Measurements from ENCODE around the gene ZNF333. TPM values are rescaled to one million over a fixed set of nuclear protein-coding genes. Genes with fewer than 3 reads are reported as not detected.

The ZNF333 gene
- total RNA-seq, 2 experiments from 2014 or later = 12.5 to 14.9 TPM

GRCh38 chr19:14715841-14716240, 26.0 kb downstream of the ZNF333 start:
- DNase-seq = no peak
- ChIA-PET CTCF (interaction anchor here (1.0 kb wide), 1 partner anchor 9 kb away, joined by 3 read pairs; no protein-coding TSS in a partner anchor), POLR2A (no interaction called here)
- no peaks in the 10 kb centered on the region for H3K27me3 Mint-ChIP-seq
- H3K9me3 Mint-ChIP-seq = peaks cover 70% of the 10 kb centered on the region
- no peak overlapping the region for H3K27ac Mint-ChIP-seq
- H3K4me1 Mint-ChIP-seq = no peaks in the 10 kb centered on the region
- peaks cover 79% of the 10 kb centered on the region for H3K36me3 Mint-ChIP-seq (ENCODE audit: low read depth)
- no peak overlapping the region for H3K4me3 Mint-ChIP-seq

- H3K27ac Mint-ChIP-seq = no peak overlapping the region
- H3K9me3 Mint-ChIP-seq = peaks cover 71% of the 10 kb centered on the region
- no peak for DNase-seq
- ChIA-PET CTCF (no interaction called here), POLR2A (no interaction called here)
- H3K4me3 Mint-ChIP-seq = no peak overlapping the region
- no peaks in the 10 kb centered on the region for H3K4me1 Mint-ChIP-seq
- no peaks in the 10 kb centered on the region for H3K27me3 Mint-ChIP-seq
- H3K36me3 Mint-ChIP-seq (ENCODE audit: low read depth) = peaks cover 75% of the 10 kb centered on the region
These were observed 28.8 kb downstream of the ZNF333 start for GRCh38 chr19:14718522-14719116.

GRCh38 chr19:14719162-14719561, 29.3 kb downstream of the ZNF333 start:
- Mint-ChIP-seq H3K4me1 (no peaks in the 10 kb centered on the region), H3K27me3 (no peaks in the 10 kb centered on the region), H3K27ac (no peak overlapping the region), H3K4me3 (no peak overlapping the region), H3K9me3 (peaks cover 71% of the 10 kb centered on the region), H3K36me3 (ENCODE audit: low read depth) (peaks cover 72% of the 10 kb centered on the region)
- no peak for DNase-seq
- ChIA-PET CTCF (no interaction called here), POLR2A (no interaction called here)

- H3K4me1 Mint-ChIP-seq = no peaks in the 10 kb centered on the region
- H3K27ac Mint-ChIP-seq = no peak overlapping the region
- POLR2A ChIA-PET = no interaction called here
- DNase-seq = no peak
- peaks cover 44% of the 10 kb centered on the region for H3K36me3 Mint-ChIP-seq (ENCODE audit: low read depth)
- CTCF ChIA-PET = interaction anchor here (1.3 kb wide), 1 partner anchor 10 kb away, joined by 3 read pairs; no protein-coding TSS in a partner anchor
- H3K27me3 Mint-ChIP-seq = no peaks in the 10 kb centered on the region
- H3K4me3 Mint-ChIP-seq = no peak overlapping the region
- peaks cover 70% of the 10 kb centered on the region for H3K9me3 Mint-ChIP-seq
These were observed 32.3 kb downstream of the ZNF333 start for GRCh38 chr19:14722127-14722526.

- ChIA-PET POLR2A (no interaction called here), CTCF (no interaction called here)
- Mint-ChIP-seq H3K36me3 (ENCODE audit: low read depth) (peaks cover 3% of the 10 kb centered on the region), H3K27ac (no peak overlapping the region), H3K27me3 (no peaks in the 10 kb centered on the region), H3K4me3 (no peak overlapping the region), H3K4me1 (no peaks in the 10 kb centered on the region), H3K9me3 (peaks cover 38% of the 10 kb centered on the region)
- DNase-seq = no peak
These were observed 38.7 kb downstream of the ZNF333 start for GRCh38 chr19:14728595-14728994.

- H3K27me3 Mint-ChIP-seq = peaks cover 2% of the 10 kb centered on the region
- peaks cover 25% of the 10 kb centered on the region for H3K9me3 Mint-ChIP-seq
- DNase-seq = no peak
- ChIA-PET CTCF (no interaction called here), POLR2A (no interaction called here)
- H3K36me3 Mint-ChIP-seq (ENCODE audit: low read depth) = no peaks in the 10 kb centered on the region
- H3K27ac Mint-ChIP-seq = no peak overlapping the region
- no peaks in the 10 kb centered on the region for H3K4me1 Mint-ChIP-seq
- no peak overlapping the region for H3K4me3 Mint-ChIP-seq
These were observed 41.4 kb downstream of the ZNF333 start for GRCh38 chr19:14731200-14731599.

GRCh38 chr19:14732510-14732909, 42.7 kb downstream of the ZNF333 start:
- Mint-ChIP-seq H3K27ac (no peak overlapping the region), H3K9me3 (peaks cover 16% of the 10 kb centered on the region), H3K4me3 (no peak overlapping the region), H3K36me3 (ENCODE audit: low read depth) (no peaks in the 10 kb centered on the region), H3K4me1 (no peaks in the 10 kb centered on the region), H3K27me3 (peaks cover 2% of the 10 kb centered on the region)
- ChIA-PET POLR2A (no interaction called here), CTCF (no interaction called here)
- no peak for DNase-seq

- peaks cover 2% of the 10 kb centered on the region for H3K27me3 Mint-ChIP-seq
- ChIA-PET POLR2A (no interaction called here), CTCF (no interaction called here)
- peaks cover 9% of the 10 kb centered on the region for H3K9me3 Mint-ChIP-seq
- no peak for DNase-seq
- H3K27ac Mint-ChIP-seq = no peak overlapping the region
- no peaks in the 10 kb centered on the region for H3K4me1 Mint-ChIP-seq
- no peak overlapping the region for H3K4me3 Mint-ChIP-seq
- H3K36me3 Mint-ChIP-seq (ENCODE audit: low read depth) = no peaks in the 10 kb centered on the region
These were observed 43.7 kb downstream of the ZNF333 start for GRCh38 chr19:14733574-14733973.

GRCh38 chr19:14735915-14736314, 46.1 kb downstream of the ZNF333 start:
- no peak for DNase-seq

GRCh38 chr19:14746886-14747285, 57.0 kb downstream of the ZNF333 start:
- DNase-seq = no peak
- H3K9me3 Mint-ChIP-seq = no peaks in the 10 kb centered on the region
- ChIA-PET CTCF (no interaction called here), POLR2A (no interaction called here)
- H3K4me1 Mint-ChIP-seq = no peaks in the 10 kb centered on the region
- H3K27me3 Mint-ChIP-seq = no peaks in the 10 kb centered on the region
- H3K36me3 Mint-ChIP-seq (ENCODE audit: low read depth) = no peaks in the 10 kb centered on the region
- H3K27ac Mint-ChIP-seq = no peak overlapping the region
- no peak overlapping the region for H3K4me3 Mint-ChIP-seq

More at GRCh38 chr19:14735915-14736314, 46.1 kb downstream of the ZNF333 start:
- ChIA-PET POLR2A (no interaction called here), CTCF (no interaction called here)
- H3K4me1 Mint-ChIP-seq = no peaks in the 10 kb centered on the region
- H3K9me3 Mint-ChIP-seq = peaks cover 2% of the 10 kb centered on the region
- H3K27me3 Mint-ChIP-seq = peaks cover 2% of the 10 kb centered on the region
- no peaks in the 10 kb centered on the region for H3K36me3 Mint-ChIP-seq (ENCODE audit: low read depth)
- no peak overlapping the region for H3K4me3 Mint-ChIP-seq
- H3K27ac Mint-ChIP-seq = no peak overlapping the region

- CTCF ChIA-PET = interaction anchor here (1.0 kb wide), 1 partner anchor 938 kb away, joined by 4 read pairs; no protein-coding TSS in a partner anchor
- DNase-seq = no peak
- Mint-ChIP-seq H3K27ac (no peak overlapping the region), H3K4me3 (no peak overlapping the region), H3K9me3 (no peaks in the 10 kb centered on the region), H3K36me3 (ENCODE audit: low read depth) (no peaks in the 10 kb centered on the region), H3K4me1 (no peaks in the 10 kb centered on the region), H3K27me3 (no peaks in the 10 kb centered on the region)
- POLR2A ChIA-PET = no interaction called here
These were observed 58.8 kb downstream of the ZNF333 start for GRCh38 chr19:14748601-14749000.

- H3K27ac Mint-ChIP-seq = no peak overlapping the region
- no peaks in the 10 kb centered on the region for H3K4me1 Mint-ChIP-seq
- CTCF ChIA-PET = no interaction called here
These were observed 69.0 kb downstream of the ZNF333 start for GRCh38 chr19:14758816-14759215.

GRCh38 chr19:14761607-14762006, 71.8 kb downstream of the ZNF333 start:
- no peak overlapping the region for H3K4me3 Mint-ChIP-seq
- H3K9me3 Mint-ChIP-seq = no peaks in the 10 kb centered on the region
- DNase-seq = no peak
- H3K4me1 Mint-ChIP-seq = no peaks in the 10 kb centered on the region
- POLR2A ChIA-PET = no interaction called here
- H3K27ac Mint-ChIP-seq = no peak overlapping the region
- H3K27me3 Mint-ChIP-seq = no peaks in the 10 kb centered on the region
- peaks cover 2% of the 10 kb centered on the region for H3K36me3 Mint-ChIP-seq (ENCODE audit: low read depth)
- CTCF ChIA-PET = interaction anchor here (1.9 kb wide), 1 partner anchor 25 kb away, joined by 5 read pairs; no protein-coding TSS in a partner anchor

More at GRCh38 chr19:14758816-14759215, 69.0 kb downstream of the ZNF333 start:
- POLR2A ChIA-PET = interaction anchor here (0.6 kb wide), 1 partner anchor 11 kb away, joined by 3 read pairs; no protein-coding TSS in a partner anchor
- Mint-ChIP-seq H3K36me3 (ENCODE audit: low read depth) (no peaks in the 10 kb centered on the region), H3K4me3 (no peak overlapping the region), H3K9me3 (no peaks in the 10 kb centered on the region), H3K27me3 (no peaks in the 10 kb centered on the region)
- no peak for DNase-seq

GRCh38 chr19:14762111-14762510, 72.3 kb downstream of the ZNF333 start:
- Mint-ChIP-seq H3K27ac (no peak overlapping the region), H3K9me3 (no peaks in the 10 kb centered on the region), H3K4me3 (no peak overlapping the region), H3K27me3 (no peaks in the 10 kb centered on the region), H3K36me3 (ENCODE audit: low read depth) (peaks cover 2% of the 10 kb centered on the region), H3K4me1 (no peaks in the 10 kb centered on the region)
- ChIA-PET CTCF (interaction anchor here (1.9 kb wide), 1 partner anchor 24 kb away, joined by 5 read pairs; no protein-coding TSS in a partner anchor), POLR2A (no interaction called here)
- no peak for DNase-seq
